ENCODE measurements around the gene ABRACL.
"Not testable (repeated sequence)": the region's sequence is repeated elsewhere in the genome, so short reads cannot be mapped to it uniquely, and the experiment has no call there.

Gene ABRACL

GRCh38 chr6:139011980-139012379 lies 16.6 kb upstream of the ABRACL start:
- no peak for DNase-seq (ENCODE audit: low read depth)

- DNase-seq (ENCODE audit: low read depth): no peak
Observed at GRCh38 chr6:139013185-139013800, 15.3 kb upstream of the ABRACL start.

GRCh38 chr6:139014945-139015344 lies 13.6 kb upstream of the ABRACL start:
- no peak for DNase-seq (ENCODE audit: low read depth)

GRCh38 chr6:139016337-139017213 lies 12.0 kb upstream of the ABRACL start:
- no peak for DNase-seq (ENCODE audit: low read depth)

- DNase-seq (ENCODE audit: low read depth): no peak
Observed at GRCh38 chr6:139017227-139017626, 11.3 kb upstream of the ABRACL start.

GRCh38 chr6:139019722-139020121 lies 8.8 kb upstream of the ABRACL start:
- no peak for DNase-seq (ENCODE audit: low read depth)

GRCh38 chr6:139020689-139021088 lies 7.9 kb upstream of the ABRACL start:
- no peak for DNase-seq (ENCODE audit: low read depth)

GRCh38 chr6:139025416-139025815 lies 3.1 kb upstream of the ABRACL start:
- not testable (repeated sequence) for DNase-seq (ENCODE audit: low read depth)

- DNase-seq (ENCODE audit: low read depth): peak; percentile 46
Observed at GRCh38 chr6:139027620-139028182, 844 bp upstream of the ABRACL start.

- no peak for DNase-seq (ENCODE audit: low read depth)
Observed at GRCh38 chr6:139028215-139028657, 309 bp upstream of the ABRACL start.

GRCh38 chr6:139029470-139030227 lies 1.1 kb downstream of the ABRACL start:
- peak; percentile 56 for DNase-seq (ENCODE audit: low read depth)

- no peak for DNase-seq (ENCODE audit: low read depth)
Observed at GRCh38 chr6:139030228-139030963, 1.9 kb downstream of the ABRACL start.

- DNase-seq (ENCODE audit: low read depth): peak; percentile 70
Observed at GRCh38 chr6:139037490-139037889, 8.9 kb downstream of the ABRACL start.

GRCh38 chr6:139044250-139044649 lies 15.7 kb downstream of the ABRACL start:
- no peak for DNase-seq (ENCODE audit: low read depth)

- DNase-seq (ENCODE audit: low read depth): no peak
Observed at GRCh38 chr6:139047677-139048076, 19.1 kb downstream of the ABRACL start.

- not testable (repeated sequence) for DNase-seq (ENCODE audit: low read depth)
Observed at GRCh38 chr6:139048912-139049311, 20.4 kb downstream of the ABRACL start.

- DNase-seq (ENCODE audit: low read depth): not testable (repeated sequence)
Observed at GRCh38 chr6:139050131-139050769, 21.7 kb downstream of the ABRACL start.

- DNase-seq (ENCODE audit: low read depth): no peak
Observed at GRCh38 chr6:139050770-139051313, 22.3 kb downstream of the ABRACL start.

GRCh38 chr6:139051396-139052060 lies 23.0 kb downstream of the ABRACL start:
- no peak for DNase-seq (ENCODE audit: low read depth)

GRCh38 chr6:139053382-139053781 lies 24.8 kb downstream of the ABRACL start:
- DNase-seq (ENCODE audit: low read depth): no peak

Measured in iris pigment epithelial cell (primary cell).